Right forelimb (tissue), 1 donor: ENCODE measurements around the gene PDE7B.
"Not testable (repeated sequence)": the region's sequence is repeated elsewhere in the genome, so short reads cannot be mapped to it uniquely, and the experiment has no call there.

ENCODE experiments used
- DNase-seq: peaks from one replicate; pipeline ENCODE4 v3.0.0-alpha.2; 2018

PDE7B gene

GRCh38 chr6:136077834-136078576 is 226.5 kb downstream of the PDE7B start:
- no peak for DNase-seq

- DNase-seq = no peak
Observed at GRCh38 chr6:136079701-136080565, 228.4 kb downstream of the PDE7B start.

- DNase-seq = no peak
Observed at GRCh38 chr6:136083540-136083939, 232.0 kb downstream of the PDE7B start.

GRCh38 chr6:136084403-136084802 is 232.9 kb downstream of the PDE7B start:
- no peak for DNase-seq

- DNase-seq = no peak
Observed at GRCh38 chr6:136085370-136086115, 234.0 kb downstream of the PDE7B start.

- peak; percentile 70 for DNase-seq
Observed at GRCh38 chr6:136086686-136087085, 235.2 kb downstream of the PDE7B start.

- DNase-seq = no peak
Observed at GRCh38 chr6:136087986-136088385, 236.5 kb downstream of the PDE7B start.

- DNase-seq = no peak
Observed at GRCh38 chr6:136088693-136089092, 237.2 kb downstream of the PDE7B start.

- DNase-seq = no peak
Observed at GRCh38 chr6:136089876-136090275, 238.4 kb downstream of the PDE7B start.

GRCh38 chr6:136090929-136091328 is 239.4 kb downstream of the PDE7B start:
- DNase-seq = no peak

- no peak for DNase-seq
Observed at GRCh38 chr6:136092897-136093296, 241.4 kb downstream of the PDE7B start.

- DNase-seq = no peak
Observed at GRCh38 chr6:136093835-136094234, 242.3 kb downstream of the PDE7B start.

GRCh38 chr6:136094812-136095211 is 243.3 kb downstream of the PDE7B start:
- DNase-seq = no peak

- DNase-seq = no peak
Observed at GRCh38 chr6:136095986-136096385, 244.5 kb downstream of the PDE7B start.

GRCh38 chr6:136102991-136103688 is 251.6 kb downstream of the PDE7B start:
- no peak for DNase-seq

GRCh38 chr6:136103763-136104311 is 252.3 kb downstream of the PDE7B start:
- no peak for DNase-seq

- DNase-seq = no peak
Observed at GRCh38 chr6:136104556-136104955, 253.1 kb downstream of the PDE7B start.

- not testable (repeated sequence) for DNase-seq
Observed at GRCh38 chr6:136105797-136106196, 254.3 kb downstream of the PDE7B start.

- DNase-seq = no peak
Observed at GRCh38 chr6:136108361-136108945, 257.0 kb downstream of the PDE7B start.

- no peak for DNase-seq
Observed at GRCh38 chr6:136111831-136112230, 260.3 kb downstream of the PDE7B start.

GRCh38 chr6:136112262-136112661 is 260.8 kb downstream of the PDE7B start:
- DNase-seq = no peak

GRCh38 chr6:136113736-136114173 is 262.3 kb downstream of the PDE7B start:
- peak; percentile 57 for DNase-seq
